Vagina (tissue), 2 donors: ENCODE results near the gene SSTR5.

ENCODE experiments used
- POLR2A ChIP-seq, 2 donors: fragments of 450-650 bp; IDR thresholded peaks; one replicate each; pipeline ENCODE4 v1.6.1; 2017; ENCODE audit warnings: antibody characterized with exemption in 2 of 2, mild to moderate bottlenecking in 2 of 2, moderate library complexity in 2 of 2
- POLR2AphosphoS5 ChIP-seq, 2 donors: sonication (generic); formaldehyde crosslinking; IDR thresholded peaks; one replicate each; pipeline ENCODE4 v1.9.0; 2017; ENCODE audit warnings: antibody characterized with exemption in 2 of 2, mild to moderate bottlenecking in 2 of 2, low read depth in 1 of 2; ENCODE audit not compliant: insufficient read depth in 1 of 2
- TF ChIP-seq, protein P1 (sequence below), 3 experiments: fragments of 450-650 bp in 2 of 3; fragments of 200-600 bp in 1 of 3; sonication (generic) in 1 of 3; IDR thresholded peaks; one replicate each; pipeline ENCODE4 v1.5.1; 2017 to 2019; ENCODE audit warnings: antibody characterized with exemption in 3 of 3, mild to moderate bottlenecking in 2 of 3, moderate library complexity in 2 of 3

- TF ChIP-seq, protein P1, sequence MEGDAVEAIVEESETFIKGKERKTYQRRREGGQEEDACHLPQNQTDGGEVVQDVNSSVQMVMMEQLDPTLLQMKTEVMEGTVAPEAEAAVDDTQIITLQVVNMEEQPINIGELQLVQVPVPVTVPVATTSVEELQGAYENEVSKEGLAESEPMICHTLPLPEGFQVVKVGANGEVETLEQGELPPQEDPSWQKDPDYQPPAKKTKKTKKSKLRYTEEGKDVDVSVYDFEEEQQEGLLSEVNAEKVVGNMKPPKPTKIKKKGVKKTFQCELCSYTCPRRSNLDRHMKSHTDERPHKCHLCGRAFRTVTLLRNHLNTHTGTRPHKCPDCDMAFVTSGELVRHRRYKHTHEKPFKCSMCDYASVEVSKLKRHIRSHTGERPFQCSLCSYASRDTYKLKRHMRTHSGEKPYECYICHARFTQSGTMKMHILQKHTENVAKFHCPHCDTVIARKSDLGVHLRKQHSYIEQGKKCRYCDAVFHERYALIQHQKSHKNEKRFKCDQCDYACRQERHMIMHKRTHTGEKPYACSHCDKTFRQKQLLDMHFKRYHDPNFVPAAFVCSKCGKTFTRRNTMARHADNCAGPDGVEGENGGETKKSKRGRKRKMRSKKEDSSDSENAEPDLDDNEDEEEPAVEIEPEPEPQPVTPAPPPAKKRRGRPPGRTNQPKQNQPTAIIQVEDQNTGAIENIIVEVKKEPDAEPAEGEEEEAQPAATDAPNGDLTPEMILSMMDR (IDR thresholded peaks at IDR 0.05) = no peak
- TF ChIP-seq POLR2A (IDR thresholded peaks at IDR 0.05) (no peak), POLR2AphosphoS5 (IDR thresholded peaks at IDR 0.05; ENCODE audit: insufficient read depth in 1 of 2, low read depth in 1 of 2) (no peak)
Measured at GRCh38 chr16:1127101-1127500, 54.6 kb downstream of the SSTR5 start.
